ACHN (cell line): ENCODE data around the gene ACACA.

Experiments
- DNase-seq: peaks from one replicate; pipeline ENCODE4 v3.0.0-alpha.2; 2015
- in situ Hi-C: cut with HindIII; loops from 2 replicates; pipeline ENCODE4 v1.10.0; 2017; ENCODE audit warnings: low sequenced_read_pairs, low pct_ligation_motif_present, low pct_unique_long_range_greater_than_20kb

ACACA gene

DNA sequence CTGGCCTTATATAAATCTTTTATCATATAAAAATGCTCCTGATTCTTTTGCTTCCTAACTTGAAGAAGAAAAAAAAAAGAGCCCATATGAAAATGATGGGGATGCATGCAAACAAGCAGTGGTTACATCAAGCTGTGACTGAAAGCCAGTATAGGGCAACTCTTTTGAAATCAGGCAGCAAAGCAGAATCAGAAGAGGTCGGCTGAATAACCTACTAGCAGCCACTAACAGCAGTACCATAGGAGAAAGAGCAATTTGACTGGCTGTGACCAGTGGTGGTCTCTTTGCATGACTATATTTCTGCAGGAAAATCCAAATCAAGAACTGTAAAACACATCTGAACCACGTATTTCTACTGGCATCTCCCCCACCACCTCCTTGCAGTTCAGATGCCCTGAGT is 192.7 kb downstream of the ACACA start:
- no peak for DNase-seq
- in situ Hi-C loops: no loop called here

GRCh38 chr17:37212179-37212578 is 194.5 kb downstream of the ACACA start:
- in situ Hi-C loops: no loop called here
- DNase-seq: no peak

- no peak for DNase-seq
- in situ Hi-C loops: no loop called here
Observed at GRCh38 chr17:37211136-37211535, 195.5 kb downstream of the ACACA start.

- no peak for DNase-seq
- in situ Hi-C loops: no loop called here
Observed at GRCh38 chr17:37207103-37207502, 199.5 kb downstream of the ACACA start.

GRCh38 chr17:37206299-37206698 is 200.3 kb downstream of the ACACA start:
- in situ Hi-C loops: no loop called here
- no peak for DNase-seq

GRCh38 chr17:37200497-37200896 is 206.1 kb downstream of the ACACA start:
- DNase-seq: no peak
- in situ Hi-C loops: no loop called here

- no peak for DNase-seq
- in situ Hi-C loops: no loop called here
Observed at GRCh38 chr17:37197336-37197735, 209.3 kb downstream of the ACACA start.

DNA sequence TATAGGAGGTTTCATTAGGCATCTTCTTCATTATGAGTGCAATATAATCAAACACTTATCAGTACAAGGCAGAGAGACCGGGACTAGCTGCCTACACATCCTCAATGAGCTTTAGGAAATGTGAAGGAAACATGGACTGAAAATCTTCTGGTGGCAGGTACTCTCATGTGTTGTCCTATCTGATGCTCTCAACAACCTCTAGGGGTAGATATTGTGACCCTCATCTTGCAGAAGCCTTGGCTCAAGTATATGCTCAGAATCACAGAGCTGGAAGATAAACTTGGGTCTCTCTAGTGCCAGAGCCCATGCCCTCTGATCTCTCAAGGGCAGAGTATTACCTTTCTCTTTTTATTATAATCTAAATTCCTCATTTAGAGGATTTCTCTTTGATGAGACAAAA is 212.4 kb downstream of the ACACA start:
- in situ Hi-C loops: no loop called here
- no peak for DNase-seq

GRCh38 chr17:37191219-37191618 is 215.4 kb downstream of the ACACA start:
- in situ Hi-C loops: no loop called here
- DNase-seq: no peak

DNA sequence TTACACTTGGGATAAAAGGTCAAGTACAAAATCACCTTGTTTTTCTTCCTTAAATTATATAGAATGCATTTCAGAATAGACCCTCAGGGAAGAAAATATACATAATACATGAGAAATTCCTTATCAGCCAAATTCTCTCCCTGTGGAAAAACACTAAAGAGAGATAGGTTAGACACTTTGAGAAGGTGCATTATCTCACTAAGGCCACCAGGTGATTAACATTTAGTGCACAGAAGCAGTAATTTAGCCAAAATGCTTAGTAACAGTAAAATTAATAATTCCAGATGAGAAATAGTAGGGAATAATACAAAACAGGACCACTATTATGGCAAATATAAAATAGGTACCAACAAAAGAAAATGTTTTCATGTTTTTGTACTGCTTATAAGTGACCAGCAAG is 216.1 kb downstream of the ACACA start:
- no peak for DNase-seq
- in situ Hi-C loops: no loop called here

GRCh38 chr17:37188157-37188556 is 218.5 kb downstream of the ACACA start:
- in situ Hi-C loops: no loop called here
- no peak for DNase-seq

DNA sequence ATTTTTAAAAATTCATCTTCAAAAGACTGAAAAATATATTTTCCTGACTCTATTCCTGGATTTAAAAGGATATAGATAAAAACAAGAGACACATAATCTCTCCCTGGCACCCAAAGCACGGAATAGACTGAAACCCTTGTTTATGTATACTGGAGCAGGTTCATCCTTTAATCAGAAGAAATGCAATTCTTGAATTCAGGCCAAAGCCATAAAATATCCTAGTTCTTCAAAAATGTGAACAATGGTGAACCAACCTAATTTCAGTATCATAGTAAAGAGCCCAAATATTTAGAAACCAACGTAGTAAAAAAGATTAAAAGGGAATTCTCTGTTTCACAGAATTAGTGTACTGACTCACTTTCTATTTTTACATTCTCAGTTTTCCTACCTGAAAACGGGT is 219.4 kb downstream of the ACACA start:
- in situ Hi-C loops: no loop called here
- DNase-seq: no peak

DNA sequence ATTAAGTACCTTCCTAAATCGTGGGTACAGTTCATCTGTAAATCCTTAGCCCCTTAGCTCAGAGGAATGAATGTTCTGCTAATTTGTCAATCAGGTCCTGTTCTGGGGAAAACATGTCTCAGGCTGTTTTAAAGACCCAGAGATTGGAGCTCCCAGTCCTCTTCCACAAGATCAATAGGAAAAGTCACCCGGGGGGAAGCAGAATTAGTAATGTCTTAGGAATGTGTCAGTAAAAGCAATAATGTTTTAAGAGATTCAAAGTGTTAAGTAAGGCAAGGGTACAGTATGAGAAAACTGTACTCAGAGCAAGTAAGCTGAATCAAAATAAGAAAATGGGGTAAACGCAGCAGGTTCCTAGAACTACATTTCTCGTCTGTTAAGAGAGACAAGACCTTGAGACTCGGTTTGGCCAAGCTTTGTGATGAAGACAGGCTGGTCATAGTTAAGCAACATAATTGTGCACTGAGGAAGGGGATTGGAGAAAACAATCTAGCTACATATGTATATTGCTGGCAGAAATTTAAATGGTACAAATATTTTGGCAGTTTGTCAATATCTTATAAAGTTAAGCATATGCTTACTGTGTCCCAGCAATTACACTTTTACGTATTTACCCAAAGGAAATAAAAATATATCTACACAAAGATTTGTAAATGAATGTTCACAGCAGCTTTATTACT is 223.7 kb downstream of the ACACA start:
- in situ Hi-C loops: no loop called here
- peak; percentile 28 for DNase-seq

DNA sequence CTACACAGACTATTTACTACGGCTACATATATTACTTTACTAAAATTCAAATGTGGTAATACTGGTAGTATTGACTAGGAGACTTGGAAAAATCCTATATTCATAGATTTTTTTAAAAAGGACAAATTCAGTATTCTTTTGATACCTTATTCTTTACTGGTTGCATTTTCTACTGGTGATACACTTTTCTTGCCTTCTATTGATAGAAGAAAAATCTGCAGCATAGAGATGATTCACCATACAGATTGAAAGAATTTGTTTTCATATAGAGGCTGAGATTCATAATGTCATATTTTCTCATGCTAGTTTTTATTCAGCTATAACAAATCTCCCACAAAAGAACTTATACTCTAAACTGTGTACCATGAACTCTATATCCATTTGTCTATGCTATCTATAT is 226.3 kb downstream of the ACACA start:
- no peak for DNase-seq
- in situ Hi-C loops: no loop called here

GRCh38 chr17:37179893-37180292 is 226.7 kb downstream of the ACACA start:
- in situ Hi-C loops: no loop called here
- peak; percentile 30 for DNase-seq

DNA sequence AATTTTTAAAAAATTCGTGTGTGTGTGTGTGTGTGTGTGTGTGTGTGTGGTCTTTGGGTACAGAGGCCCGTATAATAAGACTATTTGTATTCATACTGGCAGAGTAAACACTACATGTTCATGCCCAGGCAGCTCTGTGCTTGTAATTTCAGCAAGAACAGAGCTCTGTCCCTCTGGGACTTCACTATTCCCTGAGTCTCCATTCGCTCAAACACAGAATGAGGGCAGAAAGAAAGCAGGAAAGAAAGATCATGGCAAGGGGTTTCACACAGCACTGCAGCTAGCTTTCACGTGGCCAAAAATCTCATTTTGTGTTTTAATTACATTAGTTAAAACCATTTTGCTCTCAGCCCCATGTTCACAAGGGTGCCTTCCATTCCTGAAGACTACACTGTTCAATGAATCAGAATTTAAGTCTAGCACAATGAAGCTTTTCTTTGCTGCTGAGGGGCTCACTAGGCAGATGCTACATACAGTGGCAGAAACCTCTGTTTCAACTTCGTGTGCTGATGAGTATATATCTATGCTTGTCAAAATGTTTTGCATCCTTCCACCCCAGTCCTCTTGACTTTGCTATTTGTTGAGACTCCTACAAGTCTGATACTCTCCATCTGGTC is 229.3 kb downstream of the ACACA start:
- no peak for DNase-seq
- in situ Hi-C loops: no loop called here

- DNase-seq: no peak
- in situ Hi-C loops: no loop called here
Observed at GRCh38 chr17:37176723-37177122, 229.9 kb downstream of the ACACA start.

GRCh38 chr17:37174205-37174604 is 232.4 kb downstream of the ACACA start:
- in situ Hi-C loops: no loop called here
- no peak for DNase-seq

- in situ Hi-C loops: no loop called here
- DNase-seq: no peak
Observed at GRCh38 chr17:37170881-37171425, 235.7 kb downstream of the ACACA start.

DNA sequence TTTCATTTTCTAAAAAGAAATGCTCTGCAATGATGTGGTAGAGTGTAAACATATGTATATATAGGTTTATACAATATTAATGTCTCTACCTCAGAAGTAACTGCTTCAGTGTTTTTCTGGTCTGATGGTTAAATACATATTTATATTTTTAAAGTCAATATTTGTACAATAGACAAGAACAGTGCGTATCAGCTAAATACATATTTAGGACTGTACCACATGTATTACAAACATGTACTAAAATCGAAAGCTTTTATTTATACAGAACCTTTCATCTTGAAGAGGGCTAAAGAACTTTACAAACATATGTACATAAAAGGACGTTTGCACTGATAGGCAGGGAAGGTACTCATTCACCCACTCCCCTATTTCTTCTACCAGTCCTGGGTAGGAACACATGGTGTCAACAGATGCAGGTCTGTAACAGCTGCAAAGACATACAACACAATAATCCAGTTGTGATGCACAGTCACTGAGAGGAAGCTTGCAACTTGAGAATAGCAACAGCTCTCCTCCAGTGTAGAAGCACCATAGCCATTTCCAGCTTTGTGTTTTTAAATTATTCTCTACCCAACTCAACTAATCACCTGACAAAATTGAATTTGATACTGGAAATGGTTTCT is 237.8 kb downstream of the ACACA start:
- in situ Hi-C loops: no loop called here
- DNase-seq: no peak
